ENCODE results near the gene PIPOX.

Gene PIPOX

DNA sequence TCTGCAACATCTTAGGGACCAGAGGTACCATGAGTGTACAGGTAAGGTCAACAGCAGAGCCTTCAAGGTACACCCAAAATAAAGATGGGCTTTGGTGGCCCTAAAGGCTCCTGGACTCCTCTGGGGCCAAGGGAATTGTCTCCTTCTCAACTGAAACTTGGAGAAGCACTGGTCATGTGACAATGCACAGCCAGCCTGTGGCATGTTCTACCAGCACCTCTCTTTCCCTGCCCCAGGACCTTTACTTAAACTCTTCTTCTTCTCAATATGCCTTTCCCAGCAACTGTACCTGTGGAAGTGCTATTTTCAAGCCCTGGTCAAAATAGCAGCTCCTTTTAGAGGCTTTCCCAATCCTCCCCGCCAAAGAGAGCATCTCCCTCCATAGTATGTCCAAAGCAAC, 28.4 kb downstream of the PIPOX start:
- TF ChIP-seq POLR2AphosphoS5 (IDR thresholded peaks at IDR 0.05; ENCODE audit: low read depth, low read length) (no peak), FOXP2 (optimal IDR thresholded peaks at IDR 0.05; ENCODE audit: borderline replicate concordance, extremely low read depth, extremely low read length, insufficient read depth) (no peak), TAF1 (IDR thresholded peaks at IDR 0.05; ENCODE audit: borderline replicate concordance, insufficient read depth, low read length) (no peak), SIN3A (IDR thresholded peaks at IDR 0.05; ENCODE audit: borderline replicate concordance, insufficient read depth, low read length) (no peak)
- TF ChIP-seq, protein P1, sequence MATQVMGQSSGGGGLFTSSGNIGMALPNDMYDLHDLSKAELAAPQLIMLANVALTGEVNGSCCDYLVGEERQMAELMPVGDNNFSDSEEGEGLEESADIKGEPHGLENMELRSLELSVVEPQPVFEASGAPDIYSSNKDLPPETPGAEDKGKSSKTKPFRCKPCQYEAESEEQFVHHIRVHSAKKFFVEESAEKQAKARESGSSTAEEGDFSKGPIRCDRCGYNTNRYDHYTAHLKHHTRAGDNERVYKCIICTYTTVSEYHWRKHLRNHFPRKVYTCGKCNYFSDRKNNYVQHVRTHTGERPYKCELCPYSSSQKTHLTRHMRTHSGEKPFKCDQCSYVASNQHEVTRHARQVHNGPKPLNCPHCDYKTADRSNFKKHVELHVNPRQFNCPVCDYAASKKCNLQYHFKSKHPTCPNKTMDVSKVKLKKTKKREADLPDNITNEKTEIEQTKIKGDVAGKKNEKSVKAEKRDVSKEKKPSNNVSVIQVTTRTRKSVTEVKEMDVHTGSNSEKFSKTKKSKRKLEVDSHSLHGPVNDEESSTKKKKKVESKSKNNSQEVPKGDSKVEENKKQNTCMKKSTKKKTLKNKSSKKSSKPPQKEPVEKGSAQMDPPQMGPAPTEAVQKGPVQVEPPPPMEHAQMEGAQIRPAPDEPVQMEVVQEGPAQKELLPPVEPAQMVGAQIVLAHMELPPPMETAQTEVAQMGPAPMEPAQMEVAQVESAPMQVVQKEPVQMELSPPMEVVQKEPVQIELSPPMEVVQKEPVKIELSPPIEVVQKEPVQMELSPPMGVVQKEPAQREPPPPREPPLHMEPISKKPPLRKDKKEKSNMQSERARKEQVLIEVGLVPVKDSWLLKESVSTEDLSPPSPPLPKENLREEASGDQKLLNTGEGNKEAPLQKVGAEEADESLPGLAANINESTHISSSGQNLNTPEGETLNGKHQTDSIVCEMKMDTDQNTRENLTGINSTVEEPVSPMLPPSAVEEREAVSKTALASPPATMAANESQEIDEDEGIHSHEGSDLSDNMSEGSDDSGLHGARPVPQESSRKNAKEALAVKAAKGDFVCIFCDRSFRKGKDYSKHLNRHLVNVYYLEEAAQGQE (IDR thresholded peaks at IDR 0.05; ENCODE audit: insufficient read depth in 1 of 2, low read depth in 2 of 2, low read length in 2 of 2): no peak

DNA sequence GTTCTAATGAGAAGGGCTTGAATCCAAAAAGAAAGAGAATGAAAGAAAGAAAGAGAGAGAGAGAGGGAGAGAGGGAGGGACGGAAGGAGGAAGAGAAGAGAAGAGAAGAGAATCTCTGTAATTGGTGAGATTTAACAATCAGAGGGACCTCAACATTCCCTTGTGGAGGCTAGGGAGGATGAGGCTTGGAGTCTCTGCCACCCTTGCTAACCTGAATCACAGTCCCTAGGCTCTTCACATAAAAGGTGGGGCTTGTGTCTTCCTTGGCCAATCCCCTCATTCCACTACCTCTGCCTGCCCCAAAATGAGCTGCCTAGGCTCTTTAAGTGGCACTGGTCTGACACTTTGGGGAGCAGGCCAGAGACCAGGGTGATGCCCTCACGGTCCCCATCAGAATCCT, 30.1 kb downstream of the PIPOX start:
- TF ChIP-seq SIN3A (IDR thresholded peaks at IDR 0.05; ENCODE audit: borderline replicate concordance, insufficient read depth, low read length) (no peak), POLR2AphosphoS5 (IDR thresholded peaks at IDR 0.05; ENCODE audit: low read depth, low read length) (no peak), FOXP2 (optimal IDR thresholded peaks at IDR 0.05; ENCODE audit: borderline replicate concordance, extremely low read depth, extremely low read length, insufficient read depth) (no peak), TAF1 (IDR thresholded peaks at IDR 0.05; ENCODE audit: borderline replicate concordance, insufficient read depth, low read length) (no peak)
- TF ChIP-seq, protein P1 (IDR thresholded peaks at IDR 0.05; ENCODE audit: insufficient read depth in 1 of 2, low read depth in 2 of 2, low read length in 2 of 2): no peak

DNA sequence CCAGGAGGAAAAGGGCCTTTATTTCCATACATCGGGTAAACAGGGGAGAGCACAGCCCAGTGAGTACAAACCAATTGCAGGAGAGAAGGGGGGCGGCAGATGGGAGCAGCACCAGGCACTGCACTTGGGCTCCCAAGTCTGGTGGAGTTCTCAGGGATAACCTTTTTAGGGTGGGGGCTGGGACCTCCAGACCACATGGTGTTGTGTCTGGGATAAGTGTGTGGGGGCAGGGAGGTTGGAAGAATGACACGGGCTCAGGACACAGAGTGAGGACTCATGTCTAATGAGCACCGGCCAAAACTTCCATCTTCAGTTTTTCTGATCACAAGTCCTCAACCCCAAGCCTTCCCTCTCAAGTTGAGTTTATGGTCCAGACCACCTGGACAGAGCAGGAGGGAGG, 30.6 kb downstream of the PIPOX start:
- TF ChIP-seq TAF1 (IDR thresholded peaks at IDR 0.05; ENCODE audit: borderline replicate concordance, insufficient read depth, low read length) (no peak), POLR2AphosphoS5 (IDR thresholded peaks at IDR 0.05; ENCODE audit: low read depth, low read length) (no peak), SIN3A (IDR thresholded peaks at IDR 0.05; ENCODE audit: borderline replicate concordance, insufficient read depth, low read length) (no peak), FOXP2 (optimal IDR thresholded peaks at IDR 0.05; ENCODE audit: borderline replicate concordance, extremely low read depth, extremely low read length, insufficient read depth) (no peak)
- TF ChIP-seq, protein P1 (IDR thresholded peaks at IDR 0.05; ENCODE audit: insufficient read depth in 1 of 2, low read depth in 2 of 2, low read length in 2 of 2): no peak

DNA sequence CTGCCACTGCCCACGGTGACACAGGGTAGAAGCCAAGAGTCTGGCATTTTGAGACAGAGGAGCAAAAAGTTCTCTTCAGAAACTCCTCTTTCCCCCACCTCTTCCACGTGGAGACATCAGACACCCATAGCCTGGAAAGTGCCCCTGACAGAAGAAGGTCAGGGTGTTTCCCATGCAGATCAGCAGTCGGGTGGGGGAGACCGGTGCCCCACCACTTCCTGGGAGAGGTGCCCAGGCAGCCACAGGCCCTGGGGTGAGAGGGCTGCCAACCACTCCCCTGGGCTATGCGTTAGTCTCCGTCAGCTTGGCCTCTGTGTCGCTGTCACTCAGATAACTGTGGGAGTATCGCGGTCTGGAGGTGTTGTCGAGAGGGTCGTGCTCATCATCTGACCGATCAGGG, 31.5 kb downstream of the PIPOX start:
- no peak for TF ChIP-seq FOXP2 (optimal IDR thresholded peaks at IDR 0.05; ENCODE audit: borderline replicate concordance, extremely low read depth, extremely low read length, insufficient read depth)
- TF ChIP-seq POLR2AphosphoS5 (IDR thresholded peaks at IDR 0.05; ENCODE audit: low read depth, low read length): no peak
- no peak for TF ChIP-seq SIN3A (IDR thresholded peaks at IDR 0.05; ENCODE audit: borderline replicate concordance, insufficient read depth, low read length)
- no peak for TF ChIP-seq TAF1 (IDR thresholded peaks at IDR 0.05; ENCODE audit: borderline replicate concordance, insufficient read depth, low read length)
- TF ChIP-seq, protein P1 (IDR thresholded peaks at IDR 0.05; ENCODE audit: insufficient read depth in 1 of 2, low read depth in 2 of 2, low read length in 2 of 2): no peak

DNA sequence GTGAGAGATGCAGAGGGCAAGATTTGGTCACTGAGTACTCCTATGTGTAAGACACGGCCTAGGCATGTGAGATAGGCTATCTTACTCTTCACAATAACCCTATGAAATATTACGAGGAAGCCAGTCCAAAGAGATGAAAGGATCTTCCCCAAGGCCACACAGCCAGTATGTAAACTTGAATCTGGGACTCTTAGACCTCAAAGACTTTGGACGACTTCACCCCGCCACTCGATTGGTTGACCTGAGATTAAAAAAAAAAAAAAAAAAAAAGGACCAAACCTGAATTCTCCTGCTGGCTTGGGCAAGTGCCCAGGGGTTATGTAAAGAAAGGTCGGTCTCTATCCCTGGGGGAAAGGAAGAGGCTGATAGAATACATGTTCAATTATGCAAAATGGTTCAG, 33.1 kb downstream of the PIPOX start:
- TF ChIP-seq SIN3A (IDR thresholded peaks at IDR 0.05; ENCODE audit: borderline replicate concordance, insufficient read depth, low read length) (no peak), POLR2AphosphoS5 (IDR thresholded peaks at IDR 0.05; ENCODE audit: low read depth, low read length) (no peak), TAF1 (IDR thresholded peaks at IDR 0.05; ENCODE audit: borderline replicate concordance, insufficient read depth, low read length) (no peak), FOXP2 (optimal IDR thresholded peaks at IDR 0.05; ENCODE audit: borderline replicate concordance, extremely low read depth, extremely low read length, insufficient read depth) (no peak)
- TF ChIP-seq, protein P1 (IDR thresholded peaks at IDR 0.05; ENCODE audit: insufficient read depth in 1 of 2, low read depth in 2 of 2, low read length in 2 of 2): no peak

Data from PFSK-1 (cell line).